NCI-H774 (cell line): ENCODE results near the gene PCDHA1.
A peak's percentile ranks its signal among the peaks of the same experiment; 100 is the strongest.

Source experiments
- DNase-seq: peaks from one replicate; lab custom pipeline; 2025; lab: John Stamatoyannopoulos, UW

PCDHA1 gene

DNA sequence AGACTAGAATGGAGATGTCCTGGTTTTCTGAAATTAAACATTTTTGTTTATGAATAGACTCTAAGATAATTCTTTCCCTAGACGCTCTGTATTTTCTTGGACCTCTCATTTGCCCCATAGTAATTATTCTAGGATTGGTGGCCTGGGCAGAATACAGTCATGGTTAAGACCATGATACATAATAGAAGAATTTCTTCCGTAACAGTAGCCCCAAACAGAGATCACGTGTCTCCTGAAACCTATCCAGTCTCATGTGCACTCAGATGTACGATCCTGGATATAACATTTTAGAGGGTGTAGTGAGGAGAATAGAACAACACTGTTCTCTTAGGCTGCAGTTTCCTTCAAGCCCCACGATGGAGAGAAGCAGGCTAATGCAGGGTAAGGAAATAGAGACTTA lies 202.7 kb downstream of the PCDHA1 start:
- DNase-seq: no peak

- DNase-seq: no peak
Observed at GRCh38 chr5:140989254-140990020, 203.5 kb downstream of the PCDHA1 start.

- peak; percentile 23 for DNase-seq
Observed at GRCh38 chr5:140992828-140993227, 206.9 kb downstream of the PCDHA1 start.

DNA sequence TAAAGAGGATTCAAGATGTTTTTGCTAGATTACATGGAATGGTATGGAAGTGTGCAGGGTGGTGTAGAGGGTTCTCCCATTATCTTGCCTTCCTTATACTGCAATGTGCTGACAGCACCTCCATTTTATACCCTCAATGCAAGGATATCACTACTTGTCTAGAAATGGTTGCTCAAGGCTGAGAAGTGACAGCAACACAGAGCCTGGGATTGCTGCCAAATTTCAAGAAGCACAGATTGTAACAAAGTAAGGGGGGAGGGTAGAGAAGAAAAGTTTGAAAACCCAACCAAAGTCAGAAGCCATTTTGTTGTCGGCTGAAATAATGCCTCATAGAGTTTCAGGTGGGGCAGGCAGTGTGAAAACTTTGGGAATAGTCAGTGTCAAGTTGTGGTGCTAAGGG lies 210.1 kb downstream of the PCDHA1 start:
- no peak for DNase-seq

GRCh38 chr5:140998921-140999410 lies 213.0 kb downstream of the PCDHA1 start:
- DNase-seq: no peak

DNA sequence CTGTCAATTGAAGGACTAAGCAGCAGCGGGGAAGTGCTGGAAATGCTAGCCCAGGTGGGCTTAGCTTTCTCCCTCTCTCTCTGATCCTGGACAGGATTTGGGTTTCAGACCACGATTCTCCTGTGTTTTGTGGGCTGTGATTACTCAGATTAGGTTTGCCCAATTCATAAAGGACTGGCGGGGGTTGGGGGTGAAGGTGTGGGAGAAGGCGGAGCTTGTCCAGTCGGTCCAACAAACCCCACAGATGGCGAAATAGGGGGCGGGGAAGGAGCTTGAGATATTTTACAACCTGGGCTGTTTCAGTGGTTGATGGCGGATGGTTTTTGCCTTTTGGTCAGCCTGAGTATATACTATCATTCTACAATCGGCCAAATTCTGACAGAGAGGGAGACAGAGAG lies 215.5 kb downstream of the PCDHA1 start:
- peak; percentile 52 for DNase-seq

DNA sequence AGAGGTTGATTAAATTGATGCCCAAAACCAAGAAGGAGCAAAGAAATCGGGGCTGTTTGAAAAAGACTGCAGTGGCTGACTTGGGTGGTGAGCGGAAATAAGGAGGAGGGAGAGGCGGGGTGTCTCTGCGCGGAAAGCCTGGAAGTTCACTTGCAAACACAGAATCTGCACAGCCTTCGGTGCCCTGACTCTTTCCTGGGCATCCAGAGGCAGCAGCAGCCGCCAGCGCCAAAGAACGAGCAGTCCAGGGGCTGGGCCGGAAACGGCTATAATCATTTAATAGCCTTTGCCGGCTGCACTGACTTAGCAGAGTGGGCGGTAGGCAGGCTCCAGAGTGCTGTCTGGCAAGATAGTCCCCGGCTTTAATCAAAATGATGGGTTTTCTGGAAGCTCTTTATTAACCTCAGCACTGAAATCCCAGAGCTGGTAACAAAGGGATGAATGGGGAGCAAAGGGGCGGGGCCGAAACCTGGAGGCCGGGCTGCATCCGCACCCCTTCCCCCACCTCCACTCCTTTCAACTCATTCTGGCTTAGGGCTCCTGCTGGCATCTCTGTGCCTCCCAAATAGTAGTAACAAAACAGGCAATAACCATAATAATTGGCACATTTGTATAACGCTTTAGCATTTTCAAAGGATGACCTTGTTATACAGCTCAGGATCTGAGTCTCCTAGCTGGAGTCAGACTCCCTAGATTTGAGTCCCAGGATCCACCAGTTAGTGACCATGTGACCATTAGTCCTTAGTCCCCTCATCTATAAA lies 216.1 kb downstream of the PCDHA1 start:
- peak; percentile 52 for DNase-seq

DNA sequence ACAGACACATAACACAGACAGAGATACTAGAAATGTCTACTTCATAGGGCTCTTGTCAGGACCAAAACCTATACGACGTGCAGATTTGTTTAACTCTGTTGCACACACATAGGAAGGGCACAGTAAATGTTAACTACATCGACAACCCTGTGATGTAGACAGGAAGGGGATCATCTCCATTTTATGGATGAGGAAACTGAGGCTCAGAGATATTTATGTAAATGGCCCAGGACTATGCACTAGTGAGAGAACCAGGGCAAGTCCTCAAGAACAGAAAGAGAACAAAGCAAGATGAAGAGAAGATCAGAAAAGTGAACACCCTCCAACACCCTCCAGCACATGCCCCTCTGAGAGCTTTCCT lies 216.6 kb downstream of the PCDHA1 start:
- DNase-seq: no peak

GRCh38 chr5:141003031-141003430 lies 217.1 kb downstream of the PCDHA1 start:
- no peak for DNase-seq

DNA sequence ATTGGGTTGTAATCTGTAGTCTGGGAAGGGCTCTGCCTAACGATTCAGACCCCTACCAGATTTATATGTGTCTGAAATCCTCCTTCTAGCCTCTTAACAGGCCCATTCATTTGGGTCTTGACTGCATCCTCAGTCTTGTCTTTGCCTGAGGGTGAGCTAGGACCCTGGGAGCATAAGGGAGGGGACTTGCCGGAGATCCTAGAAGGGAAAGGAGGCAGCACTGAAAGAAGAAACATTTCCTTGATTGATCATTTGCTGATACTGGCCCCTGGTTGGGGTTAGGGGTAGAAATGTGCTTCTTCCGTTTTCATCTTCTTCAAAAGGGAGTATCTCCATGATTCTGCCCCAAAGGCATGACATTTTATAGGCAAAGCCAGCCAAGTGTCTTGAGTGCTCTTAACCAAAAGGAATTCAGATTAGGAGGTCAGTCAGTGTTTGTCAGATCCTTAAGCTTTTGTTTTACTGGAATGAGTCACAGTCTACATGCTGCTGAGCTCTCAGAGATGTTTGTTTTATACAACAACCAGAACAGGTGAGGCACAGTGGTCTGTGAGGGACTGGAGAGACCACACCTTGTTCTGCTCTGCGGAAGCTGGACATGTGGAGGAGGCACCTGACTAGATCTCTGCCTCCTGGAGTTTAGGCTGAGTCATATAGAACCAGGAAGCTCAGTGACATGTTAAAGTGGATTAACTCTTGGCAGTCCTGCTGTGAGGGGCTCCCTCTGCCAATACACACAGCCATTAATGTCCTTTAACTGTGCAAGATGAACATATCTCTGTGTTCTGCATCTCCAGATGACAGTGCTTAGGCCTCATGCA lies 218.1 kb downstream of the PCDHA1 start:
- peak; percentile 75 for DNase-seq

- DNase-seq: no peak
Observed at GRCh38 chr5:141007791-141008190, 221.9 kb downstream of the PCDHA1 start.

GRCh38 chr5:141010047-141010793 lies 224.3 kb downstream of the PCDHA1 start:
- no peak for DNase-seq

- no peak for DNase-seq
Observed at GRCh38 chr5:141017943-141018342, 232.0 kb downstream of the PCDHA1 start.

DNA sequence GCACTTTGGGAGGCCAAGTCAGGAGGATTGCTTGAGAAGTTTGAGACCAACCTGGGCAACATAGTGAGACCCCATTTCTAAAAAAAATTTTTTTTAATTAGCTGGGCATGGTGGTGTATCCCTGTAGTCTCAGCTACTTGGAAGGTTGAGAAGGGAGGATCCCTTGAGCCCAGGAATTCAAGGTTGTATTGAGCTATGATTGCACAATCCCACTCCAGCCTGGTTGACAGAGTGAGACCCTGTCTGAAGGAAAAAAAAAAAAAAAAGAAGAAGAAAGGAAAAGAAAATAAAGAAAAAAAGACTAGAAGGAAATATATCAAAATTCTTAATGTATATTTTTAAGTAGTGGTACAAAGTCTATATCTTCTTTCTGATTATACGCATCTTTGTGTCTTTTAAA lies 236.4 kb downstream of the PCDHA1 start:
- DNase-seq: no peak

DNA sequence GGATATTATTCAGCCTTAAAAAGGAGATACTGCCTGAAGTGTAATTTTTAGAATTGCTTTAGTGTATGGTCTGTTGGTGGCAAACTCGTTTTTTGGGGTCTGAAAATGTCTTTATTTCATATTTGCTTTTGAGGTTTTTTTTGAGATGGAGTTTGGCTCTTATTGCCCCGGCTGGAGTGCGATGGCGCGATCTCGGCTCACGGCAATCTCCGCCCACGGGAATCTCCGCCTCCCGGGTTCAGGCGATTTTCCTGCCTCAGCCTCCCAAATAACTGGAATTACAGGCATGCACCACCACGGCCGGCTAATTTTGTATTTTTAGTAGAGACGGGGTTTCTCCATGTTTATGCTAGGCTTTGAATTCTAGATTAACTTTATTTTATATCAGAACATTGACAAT lies 245.1 kb downstream of the PCDHA1 start:
- DNase-seq: no peak

GRCh38 chr5:141032626-141033025 lies 246.7 kb downstream of the PCDHA1 start:
- DNase-seq: no peak

DNA sequence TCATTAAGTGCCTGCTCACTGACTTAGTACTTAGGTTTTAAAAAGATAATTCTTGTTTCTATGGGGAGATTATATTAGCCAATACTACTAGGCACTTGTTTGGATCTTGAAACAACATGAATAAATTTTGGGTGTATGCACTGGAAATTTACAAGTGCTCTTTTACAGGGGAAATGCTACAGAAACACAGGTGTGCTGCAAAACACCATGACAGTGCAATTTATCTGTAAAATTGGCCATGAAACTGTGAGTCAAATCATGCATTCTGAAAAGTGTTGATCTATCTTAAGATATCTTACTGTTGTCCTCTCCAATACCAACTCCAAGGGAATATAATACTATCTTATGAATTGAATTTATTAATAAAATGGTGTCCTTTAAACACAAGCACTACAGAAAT lies 253.1 kb downstream of the PCDHA1 start:
- no peak for DNase-seq

GRCh38 chr5:141039517-141039916 lies 253.6 kb downstream of the PCDHA1 start:
- peak; percentile 45 for DNase-seq

DNA sequence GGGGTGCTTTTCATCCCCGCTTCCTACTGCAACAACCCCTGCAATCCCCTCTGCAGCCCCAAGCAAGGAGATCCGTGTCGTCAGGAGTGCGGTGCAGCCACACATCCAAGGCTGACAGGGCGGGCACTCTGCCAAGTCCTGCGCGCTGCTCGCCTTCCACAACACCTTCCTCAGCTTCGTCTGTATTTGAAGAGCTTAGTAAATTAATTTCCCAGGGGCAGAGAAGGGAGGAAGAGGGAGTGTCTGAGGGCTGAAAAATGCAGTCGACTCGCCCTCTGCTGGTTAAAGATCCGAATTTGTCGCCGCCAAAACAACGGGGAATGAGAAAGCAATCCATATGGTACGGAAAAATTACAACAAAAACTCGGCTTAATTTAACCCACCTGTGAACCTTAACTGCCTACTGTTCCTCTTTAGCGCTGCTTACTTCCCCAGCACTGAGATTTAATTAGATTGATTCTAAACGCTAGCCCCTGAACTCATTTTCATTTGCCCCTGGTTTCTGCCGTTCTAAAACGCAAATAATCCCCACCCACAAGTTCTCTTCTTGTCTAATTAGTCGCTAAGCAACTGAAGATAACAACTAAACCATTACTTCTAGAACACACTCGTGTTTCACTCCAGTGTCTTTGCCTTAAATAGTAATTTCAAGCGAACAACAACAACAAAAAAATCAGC lies 254.3 kb downstream of the PCDHA1 start:
- DNase-seq: peak; percentile 88

GRCh38 chr5:141040771-141041426 lies 255.0 kb downstream of the PCDHA1 start:
- peak; percentile 98 for DNase-seq

DNA sequence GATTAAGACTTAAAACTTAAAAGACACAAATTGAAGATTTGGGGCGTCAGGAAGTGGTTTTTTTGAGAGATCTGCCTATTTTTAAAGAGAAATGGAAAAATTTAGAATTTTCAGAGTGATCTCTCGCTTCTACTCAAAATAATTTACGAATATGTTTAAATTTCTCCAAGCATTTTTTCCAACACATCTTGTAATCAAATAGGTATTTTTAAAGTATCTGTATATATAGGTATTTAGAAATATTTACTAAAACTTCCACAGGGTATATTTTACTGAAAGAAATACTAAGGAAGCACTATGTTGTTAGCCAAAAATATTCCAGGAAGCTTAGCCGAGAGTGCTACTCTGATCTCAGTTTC lies 255.5 kb downstream of the PCDHA1 start:
- no peak for DNase-seq
